ENCODE measurements around the gene PARP8.

DNA sequence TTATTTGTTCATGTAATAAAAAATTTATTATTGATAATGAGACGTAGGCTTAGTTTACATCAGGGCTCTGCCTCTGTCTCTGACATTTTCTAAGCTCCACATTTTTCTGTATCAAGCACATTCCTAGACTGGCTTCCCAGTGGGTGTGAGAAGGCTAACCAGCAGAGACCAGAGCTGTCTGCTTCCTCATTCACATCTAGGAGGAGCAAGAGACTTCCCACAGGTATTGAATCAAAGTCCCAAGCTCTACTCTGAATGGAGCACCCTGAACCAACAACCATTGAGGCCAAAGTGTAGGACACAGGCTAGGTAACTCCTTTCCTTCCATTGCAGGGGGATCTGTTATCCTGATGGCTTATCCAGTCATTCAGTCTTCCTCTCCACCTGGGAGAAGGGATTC lies 72.4 kb downstream of the PARP8 start:
- TF ChIP-seq, protein P1, sequence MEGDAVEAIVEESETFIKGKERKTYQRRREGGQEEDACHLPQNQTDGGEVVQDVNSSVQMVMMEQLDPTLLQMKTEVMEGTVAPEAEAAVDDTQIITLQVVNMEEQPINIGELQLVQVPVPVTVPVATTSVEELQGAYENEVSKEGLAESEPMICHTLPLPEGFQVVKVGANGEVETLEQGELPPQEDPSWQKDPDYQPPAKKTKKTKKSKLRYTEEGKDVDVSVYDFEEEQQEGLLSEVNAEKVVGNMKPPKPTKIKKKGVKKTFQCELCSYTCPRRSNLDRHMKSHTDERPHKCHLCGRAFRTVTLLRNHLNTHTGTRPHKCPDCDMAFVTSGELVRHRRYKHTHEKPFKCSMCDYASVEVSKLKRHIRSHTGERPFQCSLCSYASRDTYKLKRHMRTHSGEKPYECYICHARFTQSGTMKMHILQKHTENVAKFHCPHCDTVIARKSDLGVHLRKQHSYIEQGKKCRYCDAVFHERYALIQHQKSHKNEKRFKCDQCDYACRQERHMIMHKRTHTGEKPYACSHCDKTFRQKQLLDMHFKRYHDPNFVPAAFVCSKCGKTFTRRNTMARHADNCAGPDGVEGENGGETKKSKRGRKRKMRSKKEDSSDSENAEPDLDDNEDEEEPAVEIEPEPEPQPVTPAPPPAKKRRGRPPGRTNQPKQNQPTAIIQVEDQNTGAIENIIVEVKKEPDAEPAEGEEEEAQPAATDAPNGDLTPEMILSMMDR (IDR thresholded peaks at IDR 0.05): no peak
- no peak for TF ChIP-seq POLR2A (IDR thresholded peaks at IDR 0.05)
